Glomerular endothelial cell (primary cell): ENCODE data around the gene RASSF4. TPM values are rescaled to one million over a fixed set of nuclear protein-coding genes. Genes with fewer than 3 reads are reported as not detected.
"Not testable (repeated sequence)": the region's sequence is repeated elsewhere in the genome, so short reads cannot be mapped to it uniquely, and the experiment has no call there.

Experiments used
- DNase-seq: peaks from one replicate; pipeline ENCODE4 v3.0.0-alpha.2; 2011; ENCODE audit warnings: low read depth, low spot score; ENCODE audit errors: extremely low read depth
- total RNA-seq: library from RNA; depleted of rRNA; stranded (reverse); fragments of >200 nt; gene quantifications from 2 replicates; pipeline ENCODE4 v1.2.3, GENCODE V29; 2015

RASSF4 gene
- total RNA-seq, 1 donor from 2014 or later, result 20.4 TPM

GRCh38 chr10:45000752-45001380 is 41.3 kb downstream of the RASSF4 start, which contains the start of gene ZNF22:
ZNF22 (plus strand) TSS chr10:45000923; CDS start chr10:45003369, 2,446 bp downstream.
- DNase-seq, result no peak

GRCh38 chr10:45001381-45002148 is 42.0 kb downstream of the RASSF4 start:
- DNase-seq, result peak; percentile 84

- DNase-seq, result no peak
Measured at GRCh38 chr10:45003432-45004000, 43.9 kb downstream of the RASSF4 start.

GRCh38 chr10:45004661-45005060 is 45.1 kb downstream of the RASSF4 start:
- DNase-seq, result no peak

GRCh38 chr10:45005284-45005683 is 45.7 kb downstream of the RASSF4 start:
- no peak for DNase-seq

GRCh38 chr10:45006276-45007030 is 46.9 kb downstream of the RASSF4 start:
- DNase-seq, result no peak

GRCh38 chr10:45008524-45009161 is 49.0 kb downstream of the RASSF4 start:
- DNase-seq, result peak; percentile 89

- not testable (repeated sequence) for DNase-seq
Measured at GRCh38 chr10:45014557-45014956, 55.0 kb downstream of the RASSF4 start.

GRCh38 chr10:45015590-45015989 is 56.0 kb downstream of the RASSF4 start:
- DNase-seq, result no peak

GRCh38 chr10:45023426-45023825 is 63.8 kb downstream of the RASSF4 start:
- DNase-seq, result no peak

GRCh38 chr10:45034301-45034700 is 74.7 kb downstream of the RASSF4 start:
- no peak for DNase-seq

GRCh38 chr10:45035673-45036072 is 76.1 kb downstream of the RASSF4 start:
- no peak for DNase-seq

GRCh38 chr10:45040921-45041542 is 81.4 kb downstream of the RASSF4 start:
- DNase-seq, result no peak

GRCh38 chr10:45044290-45044689 is 84.7 kb downstream of the RASSF4 start:
- DNase-seq, result no peak

Other genes with a start within 250 kb of the RASSF4 start
- not detected in 2 replicates for gene TMEM72, start 48.5 kb upstream of the RASSF4 start, total RNA-seq
- gene DEPP1, start 19.0 kb downstream of the RASSF4 start, total RNA-seq, result 156 and 628 TPM in 2 replicates
- gene ZNF22, start 41.1 kb downstream of the RASSF4 start, total RNA-seq, result 18.5 and 22.5 TPM in 2 replicates